IMR-90 (cell line): ENCODE results near the gene TTL. TPM values are rescaled to one million over a fixed set of nuclear protein-coding genes. Genes with fewer than 3 reads are reported as not detected.

Experiments used
- ATAC-seq: fragments of 200-7000 bp; cut with Tn5 transposase; 2 replicates; pipeline ENCODE4 v1.9.1; 2020; ENCODE audit warnings: low read depth, mild to moderate bottlenecking, moderate library complexity
- BruUV-seq: library from RNA; stranded (reverse); fragments of 400-500 nt; replicated peaks from 2 replicates; lab custom pipeline; 2021; lab: Mats Ljungman, UMichigan
- CTCF ChIA-PET: fragments of 300-600 bp; formaldehyde crosslinking; extraction: SDS; loops from one replicate; lab custom pipeline; 2021; ENCODE audit warnings: antibody characterized with exemption; lab: Yijun Ruan, JAX
- POLR2A ChIA-PET: fragments of 300-600 bp; sonication (Branson Sonifier 250); formaldehyde crosslinking; loops from one replicate; lab custom pipeline; 2022; ENCODE audit warnings: antibody characterized with exemption; ENCODE audit not compliant: unreplicated experiment; lab: Charles Lee
- DNase-seq: peaks from one replicate; pipeline ENCODE4 v3.0.0; 2013
- H2AFZ ChIP-seq: replicated peaks from 2 replicates; pipeline ENCODE3; 2013; ENCODE audit warnings: low read length, mild to moderate bottlenecking; ENCODE audit not compliant: poor library complexity
- H2AK5ac ChIP-seq: 2 replicates; pipeline ENCODE4 v1.6.1; 2013; ENCODE audit warnings: low read depth, low read length, inconsistent platforms
- H2AK9ac ChIP-seq: replicated peaks from 2 replicates; pipeline ENCODE3; 2013; ENCODE audit warnings: mild to moderate bottlenecking, low read depth, low read length, moderate library complexity; ENCODE audit not compliant: poor library complexity
- H2BK120ac ChIP-seq: 2 replicates; pipeline ENCODE4 v1.6.1; 2013; ENCODE audit warnings: low read depth, low read length, inconsistent platforms
- H2BK15ac ChIP-seq: 3 replicates; pipeline ENCODE4 v1.6.1; 2013; ENCODE audit warnings: low read depth, low read length, inconsistent platforms
- H2BK20ac ChIP-seq: 2 replicates; pipeline ENCODE4 v1.6.1; 2013; ENCODE audit warnings: low read depth, mild to moderate bottlenecking, inconsistent platforms, low read length, moderate library complexity
- H2BK5ac ChIP-seq: 2 replicates; pipeline ENCODE4 v1.6.1; 2013; ENCODE audit warnings: mild to moderate bottlenecking, low read depth, low read length, inconsistent platforms; ENCODE audit not compliant: poor library complexity, severe bottlenecking
- H3K14ac ChIP-seq: replicated peaks from 2 replicates; pipeline ENCODE4 v1.6.1; 2013; ENCODE audit warnings: low read depth, low read length, inconsistent platforms
- H3K18ac ChIP-seq: 2 replicates; pipeline ENCODE4 v1.6.1; 2013; ENCODE audit warnings: low read depth, low read length, control low read depth
- H3K23ac ChIP-seq: 2 replicates; pipeline ENCODE4 v1.6.1; 2013; ENCODE audit warnings: low read depth, low read length, inconsistent platforms
- H3K27ac ChIP-seq: 2 replicates; pipeline ENCODE4 v1.5.1; 2013; ENCODE audit warnings: mild to moderate bottlenecking, control low read depth, low read length; ENCODE audit not compliant: insufficient read depth
- H3K27me3 ChIP-seq: 2 replicates; pipeline ENCODE4 v1.6.1; 2013; ENCODE audit warnings: low read length; ENCODE audit not compliant: control insufficient read depth, insufficient read depth
- H3K36me3 ChIP-seq: 2 replicates; pipeline ENCODE4 v1.6.1; 2013; ENCODE audit warnings: low read length, mixed read lengths; ENCODE audit not compliant: control insufficient read depth, insufficient read depth
- H3K4ac ChIP-seq: 2 replicates; pipeline ENCODE4 v1.6.1; 2013; ENCODE audit warnings: low read depth, low read length, inconsistent platforms
- H3K4me1 ChIP-seq: 2 replicates; pipeline ENCODE4 v1.6.1; 2013; ENCODE audit warnings: low read length, mixed read lengths; ENCODE audit not compliant: control insufficient read depth, insufficient read depth
- H3K4me2 ChIP-seq: 2 replicates; pipeline ENCODE4 v1.6.1; 2013; ENCODE audit warnings: low read depth, mild to moderate bottlenecking, control low read depth, low read length, moderate library complexity
- H3K4me3 ChIP-seq: 2 replicates; pipeline ENCODE4 v1.5.1; 2013; ENCODE audit warnings: low read depth, mild to moderate bottlenecking, control low read depth, low read length, moderate library complexity; ENCODE audit not compliant: insufficient read depth
- H3K56ac ChIP-seq: 2 replicates; pipeline ENCODE4 v1.6.1; 2013; ENCODE audit warnings: low read length, inconsistent platforms; ENCODE audit not compliant: insufficient read depth; ENCODE audit errors: extremely low read depth
- H3K79me1 ChIP-seq, 2 experiments: 2 replicates each; pipeline ENCODE4 v1.6.1; 2013; ENCODE audit warnings: low read length in 2 of 2, inconsistent platforms in 1 of 2, low read depth in 1 of 2
- H3K9ac ChIP-seq: 2 replicates; pipeline ENCODE4 v1.6.1; 2013; ENCODE audit warnings: low read depth, low read length, control low read depth
- H3K9me1 ChIP-seq: 2 replicates; pipeline ENCODE4 v1.6.1; 2013; ENCODE audit warnings: low read length, inconsistent platforms; ENCODE audit not compliant: insufficient read depth
- H3K9me3 ChIP-seq: 2 replicates; pipeline ENCODE4 v1.6.1; 2013; ENCODE audit warnings: low read length; ENCODE audit not compliant: control insufficient read depth, insufficient read depth
- H4K20me1 ChIP-seq: 2 replicates; pipeline ENCODE4 v1.6.1; 2013; ENCODE audit warnings: low read length, inconsistent platforms; ENCODE audit not compliant: insufficient read depth
- H4K5ac ChIP-seq: 2 replicates; pipeline ENCODE4 v1.6.1; 2013; ENCODE audit warnings: mild to moderate bottlenecking, low read depth, low read length, control low read depth
- H4K8ac ChIP-seq, 2 experiments: 2 replicates each; pipeline ENCODE4 v1.6.1; 2013; ENCODE audit warnings: low read depth in 2 of 2, low read length in 2 of 2, control low read depth in 1 of 2, inconsistent platforms in 1 of 2
- H4K91ac ChIP-seq: 2 replicates; pipeline ENCODE4 v1.6.1; 2013; ENCODE audit warnings: low read depth, low read length, inconsistent platforms; ENCODE audit not compliant: insufficient read depth
- BHLHE40 ChIP-seq: fragments of 150-350 bp; IDR thresholded peaks from 2 replicates; pipeline ENCODE4 v1.6.1; 2016; ENCODE audit warnings: mild to moderate bottlenecking, low read depth, low read length
- CEBPB ChIP-seq: IDR thresholded peaks from 2 replicates; pipeline ENCODE4 v1.6.1; 2012; ENCODE audit warnings: low read depth, low read length, improper control_type of control experiment
- CHD1 ChIP-seq: IDR thresholded peaks from 2 replicates; pipeline ENCODE4 v1.6.1; 2012; ENCODE audit warnings: low read depth, low read length, improper control_type of control experiment
- FOS ChIP-seq: fragments of 150-350 bp; IDR thresholded peaks from 2 replicates; pipeline ENCODE4 v1.6.1; 2016; ENCODE audit warnings: low read depth, low read length
- MAFK ChIP-seq: IDR thresholded peaks from 2 replicates; pipeline ENCODE4 v1.6.1; 2012; ENCODE audit warnings: low read depth, low read length, improper control_type of control experiment
- MAZ ChIP-seq: IDR thresholded peaks from 2 replicates; pipeline ENCODE4 v1.6.1; 2012; ENCODE audit warnings: low read depth, mild to moderate bottlenecking, low read length, improper control_type of control experiment, moderate library complexity, borderline replicate concordance
- MXI1 ChIP-seq: IDR thresholded peaks from 2 replicates; pipeline ENCODE4 v1.6.1; 2012; ENCODE audit warnings: low read depth, mild to moderate bottlenecking, low read length, moderate library complexity, borderline replicate concordance
- NFE2L2 ChIP-seq: fragments of 150-350 bp; IDR thresholded peaks from 2 replicates; pipeline ENCODE4 v1.6.1; 2016; ENCODE audit warnings: low read depth, mild to moderate bottlenecking, low read length
- POLR2A ChIP-seq: IDR thresholded peaks from 2 replicates; pipeline ENCODE4 v1.6.1; 2012; ENCODE audit warnings: mild to moderate bottlenecking, low read depth, low read length
- RAD21 ChIP-seq: IDR thresholded peaks from 2 replicates; pipeline ENCODE4 v1.6.1; 2012; ENCODE audit warnings: low read length, improper control_type of control experiment
- RCOR1 ChIP-seq: IDR thresholded peaks from 2 replicates; pipeline ENCODE4 v1.6.1; 2012; ENCODE audit warnings: mild to moderate bottlenecking, low read length, improper control_type of control experiment; ENCODE audit not compliant: insufficient replicate concordance
- RFX5 ChIP-seq: IDR thresholded peaks from 2 replicates; pipeline ENCODE4 v1.8.0; 2012; ENCODE audit warnings: low read depth, mild to moderate bottlenecking, low read length, moderate library complexity
- SMC3 ChIP-seq: fragments of 150-350 bp; IDR thresholded peaks from 2 replicates; pipeline ENCODE4 v1.6.1; 2016; ENCODE audit warnings: low read depth, mild to moderate bottlenecking, antibody characterized with exemption, low read length, moderate library complexity
- WGBS, 2 experiments: methylation state at CpG; one replicate each; pipeline versions ENCODE4 v1.1.5 to v1.1.7; 2013; ENCODE audit warnings: missing lambda C conversion rate in 2 of 2; ENCODE audit not compliant: insufficient read length in 1 of 2; ENCODE audit errors: extremely low coverage in 2 of 2; 5-methylcytosine and 5-hydroxymethylcytosine counted together
- dilution Hi-C: fragments of 300-500 bp; cut with HindIII; formaldehyde crosslinking; loops from one replicate; pipeline ENCODE4 v1.14.3; 2018; ENCODE audit warnings: low sequenced_read_pairs; ENCODE audit not compliant: unreplicated experiment
- in situ Hi-C: fragments of 300-500 bp; cut with MboI; formaldehyde crosslinking; loops from 3 replicates; pipeline ENCODE4 v1.14.3; 2019; ENCODE audit warnings: low sequenced_read_pairs, inconsistent platforms, mixed read lengths
- intact Hi-C: fragments of 100-400 bp; cut with micrococcal nuclease; formaldehyde crosslinking; loops from 2 replicates; pipeline ENCODE4 v1.10.0; 2022
- polyA plus RNA-seq, 3 experiments: library from polyadenylated mRNA; depleted of rRNA; stranded (reverse); fragments of >200 nt; gene quantifications; 2 replicates each; pipeline ENCODE4 v1.2.3, GENCODE V29; 2012; ENCODE audit warnings: low replicate concordance in 1 of 3
- total RNA-seq: library from RNA; depleted of rRNA; stranded (reverse); fragments of >200 nt; gene quantifications from 2 replicates; pipeline ENCODE4 v1.2.3, GENCODE V29; 2012
- TF ChIP-seq, protein P1 (sequence below): conservative IDR thresholded peaks from 2 replicates; pipeline ENCODE4 v1.5.1; 2012; ENCODE audit warnings: mild to moderate bottlenecking, low read depth, low read length, improper control_type of control experiment
- TF ChIP-seq, protein P2 (sequence below): fragments of 150-350 bp; IDR thresholded peaks from 2 replicates; pipeline ENCODE4 v1.6.1; 2016; ENCODE audit warnings: low read depth, mild to moderate bottlenecking, low read length, moderate library complexity, borderline replicate concordance
- TF ChIP-seq, protein P3 (sequence below): fragments of 150-350 bp; IDR thresholded peaks from 2 replicates; pipeline ENCODE4 v1.6.1; 2017; ENCODE audit warnings: mild to moderate bottlenecking, antibody characterized with exemption, low read length, low read depth

TTL gene
- total and polyA plus RNA-seq, 2 of the 4 experiments (the other 2 are of a cell fraction): 18.2 to 36.2 TPM

DNA sequence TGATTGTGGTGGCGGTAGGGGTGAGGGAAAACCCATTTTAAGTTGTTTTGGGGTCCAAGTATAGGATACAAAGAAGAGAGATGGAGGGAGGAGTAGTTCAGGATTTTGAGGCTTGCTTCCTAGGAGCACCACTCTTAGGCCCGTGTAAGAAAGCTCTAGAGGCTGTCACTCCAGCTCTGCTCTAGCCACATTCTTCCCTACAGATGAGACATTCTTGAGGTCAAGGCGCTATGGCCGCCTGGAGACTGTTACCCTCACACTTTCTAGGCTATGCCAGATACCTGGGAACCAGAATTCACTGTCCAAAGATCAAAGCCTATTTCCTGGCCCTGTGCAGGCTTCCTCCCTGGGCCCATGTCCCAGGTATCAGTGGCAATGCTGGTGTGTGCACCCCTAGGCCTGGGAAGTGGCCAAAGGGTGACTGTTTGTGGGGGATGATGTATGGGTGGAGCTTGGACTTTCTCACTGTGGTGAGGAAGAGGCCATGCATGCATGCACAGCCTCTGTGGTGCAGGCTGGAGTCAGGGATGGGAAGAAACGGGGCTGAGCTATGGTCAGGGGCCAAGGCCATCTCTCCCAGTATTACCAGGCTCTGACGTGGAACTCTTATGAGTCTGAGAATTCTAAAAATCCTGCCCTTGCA is 7.0 kb upstream of the TTL start:
- Histone ChIP-seq H3K4ac (no peak overlapping the region), H3K4me2 (no peak overlapping the region), H3K27ac (no peak overlapping the region), H3K4me1 (no peaks in the 10 kb centered on the region), H2AFZ (peak overlapping the region; percentile 37), H4K8ac (no peak overlapping the region), H3K4me3 (no peak overlapping the region), H3K56ac (no peak overlapping the region), H3K9me1 (no peaks in the 10 kb centered on the region), H3K14ac (no peak overlapping the region), H3K27me3 (peaks cover 2% of the 10 kb centered on the region; the same call in 1 of the 2 replicates), H2AK9ac (no peak overlapping the region), H2BK120ac (no peak overlapping the region), H3K79me1 (no peaks in the 10 kb centered on the region), H2BK5ac (no peak overlapping the region), H2AK5ac (no peak overlapping the region), H4K91ac (no peak overlapping the region), H4K5ac (no peak overlapping the region), H4K20me1 (no peaks in the 10 kb centered on the region), H3K23ac (no peak overlapping the region), H3K18ac (no peak overlapping the region), H2BK20ac (no peak overlapping the region), H3K9me3 (no peaks in the 10 kb centered on the region), H3K9ac (no peak overlapping the region), H3K36me3 (no peaks in the 10 kb centered on the region), H2BK15ac (no peak overlapping the region)
- TF ChIP-seq MXI1: no peak
- no peak for TF ChIP-seq NFE2L2
- TF ChIP-seq, protein P1, sequence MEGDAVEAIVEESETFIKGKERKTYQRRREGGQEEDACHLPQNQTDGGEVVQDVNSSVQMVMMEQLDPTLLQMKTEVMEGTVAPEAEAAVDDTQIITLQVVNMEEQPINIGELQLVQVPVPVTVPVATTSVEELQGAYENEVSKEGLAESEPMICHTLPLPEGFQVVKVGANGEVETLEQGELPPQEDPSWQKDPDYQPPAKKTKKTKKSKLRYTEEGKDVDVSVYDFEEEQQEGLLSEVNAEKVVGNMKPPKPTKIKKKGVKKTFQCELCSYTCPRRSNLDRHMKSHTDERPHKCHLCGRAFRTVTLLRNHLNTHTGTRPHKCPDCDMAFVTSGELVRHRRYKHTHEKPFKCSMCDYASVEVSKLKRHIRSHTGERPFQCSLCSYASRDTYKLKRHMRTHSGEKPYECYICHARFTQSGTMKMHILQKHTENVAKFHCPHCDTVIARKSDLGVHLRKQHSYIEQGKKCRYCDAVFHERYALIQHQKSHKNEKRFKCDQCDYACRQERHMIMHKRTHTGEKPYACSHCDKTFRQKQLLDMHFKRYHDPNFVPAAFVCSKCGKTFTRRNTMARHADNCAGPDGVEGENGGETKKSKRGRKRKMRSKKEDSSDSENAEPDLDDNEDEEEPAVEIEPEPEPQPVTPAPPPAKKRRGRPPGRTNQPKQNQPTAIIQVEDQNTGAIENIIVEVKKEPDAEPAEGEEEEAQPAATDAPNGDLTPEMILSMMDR: no peak
- TF ChIP-seq SMC3: no peak
- TF ChIP-seq RAD21: no peak
- TF ChIP-seq BHLHE40: no peak
- TF ChIP-seq CEBPB: no peak
- no peak for TF ChIP-seq POLR2A
- TF ChIP-seq CHD1: no peak
- no peak for TF ChIP-seq MAFK
- TF ChIP-seq RCOR1: no peak
- no peak for TF ChIP-seq MAZ
- TF ChIP-seq RFX5: no peak
- TF ChIP-seq, protein P2, sequence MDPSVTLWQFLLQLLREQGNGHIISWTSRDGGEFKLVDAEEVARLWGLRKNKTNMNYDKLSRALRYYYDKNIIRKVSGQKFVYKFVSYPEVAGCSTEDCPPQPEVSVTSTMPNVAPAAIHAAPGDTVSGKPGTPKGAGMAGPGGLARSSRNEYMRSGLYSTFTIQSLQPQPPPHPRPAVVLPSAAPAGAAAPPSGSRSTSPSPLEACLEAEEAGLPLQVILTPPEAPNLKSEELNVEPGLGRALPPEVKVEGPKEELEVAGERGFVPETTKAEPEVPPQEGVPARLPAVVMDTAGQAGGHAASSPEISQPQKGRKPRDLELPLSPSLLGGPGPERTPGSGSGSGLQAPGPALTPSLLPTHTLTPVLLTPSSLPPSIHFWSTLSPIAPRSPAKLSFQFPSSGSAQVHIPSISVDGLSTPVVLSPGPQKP: no peak
- no peak for TF ChIP-seq FOS
- TF ChIP-seq, protein P3, sequence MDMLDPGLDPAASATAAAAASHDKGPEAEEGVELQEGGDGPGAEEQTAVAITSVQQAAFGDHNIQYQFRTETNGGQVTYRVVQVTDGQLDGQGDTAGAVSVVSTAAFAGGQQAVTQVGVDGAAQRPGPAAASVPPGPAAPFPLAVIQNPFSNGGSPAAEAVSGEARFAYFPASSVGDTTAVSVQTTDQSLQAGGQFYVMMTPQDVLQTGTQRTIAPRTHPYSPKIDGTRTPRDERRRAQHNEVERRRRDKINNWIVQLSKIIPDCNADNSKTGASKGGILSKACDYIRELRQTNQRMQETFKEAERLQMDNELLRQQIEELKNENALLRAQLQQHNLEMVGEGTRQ: no peak
- BruUV-seq: no TSS peak
- no CpG with 5 or more reads among the region's 6 CpGs for WGBS, 2 experiments
- CTCF ChIA-PET: interaction anchor here (1.3 kb wide), 1 partner anchor 12 kb away, joined by 3 read pairs; no protein-coding TSS in a partner anchor
- POLR2A ChIA-PET: no interaction called here
- ATAC-seq: peak; percentile 27
- peak; percentile 62 for DNase-seq
- intact Hi-C loops: no loop called here
- in situ Hi-C loops: no loop called here
- dilution Hi-C loops: no loop called here
